Liver (tissue), 9 donors: ENCODE data around the gene SPON2. TPM values are rescaled to one million over a fixed set of nuclear protein-coding genes. Genes with fewer than 3 reads are reported as not detected.

Experiments
- DNase-seq: peaks from one replicate; pipeline ENCODE4 v3.0.0-alpha.2; 2017; ENCODE audit warnings: low spot score
- H3K27ac ChIP-seq, 2 donors: one replicate each; pipeline ENCODE4 v1.7.0; 2013; ENCODE audit warnings: inconsistent platforms in 2 of 2, low read length in 2 of 2, control low read depth in 1 of 2, low read depth in 1 of 2, mild to moderate bottlenecking in 1 of 2
- H3K27me3 ChIP-seq, 4 donors: one replicate each; pipeline versions ENCODE4 v1.6.1 to v1.7.0; 2013; ENCODE audit warnings: low read length in 3 of 4, inconsistent platforms in 1 of 4, mild to moderate bottlenecking in 1 of 4, moderate library complexity in 1 of 4; ENCODE audit not compliant: control insufficient read depth in 4 of 4, insufficient read depth in 4 of 4
- H3K36me3 ChIP-seq, 4 donors: one replicate each; pipeline versions ENCODE4 v1.6.1 to v1.7.0; 2013; ENCODE audit warnings: low read length in 3 of 4, mild to moderate bottlenecking in 3 of 4, low read depth in 1 of 4, moderate library complexity in 1 of 4; ENCODE audit not compliant: control insufficient read depth in 4 of 4, insufficient read depth in 3 of 4
- H3K4me1 ChIP-seq, 4 donors: one replicate each; pipeline versions ENCODE4 v1.6.1 to v1.7.0; 2013; ENCODE audit warnings: low read length in 3 of 4, mild to moderate bottlenecking in 3 of 4, moderate library complexity in 1 of 4; ENCODE audit not compliant: control insufficient read depth in 4 of 4, insufficient read depth in 4 of 4
- H3K4me3 ChIP-seq, 3 donors: one replicate each; pipeline versions ENCODE4 v1.6.1 to v1.7.0; 2013; ENCODE audit warnings: low read length in 3 of 3, control low read depth in 1 of 3, low read depth in 1 of 3, mild to moderate bottlenecking in 1 of 3
- H3K9ac ChIP-seq, 2 donors: one replicate each; pipeline ENCODE4 v1.7.0; 2013; ENCODE audit warnings: low read length in 2 of 2, mild to moderate bottlenecking in 2 of 2, moderate library complexity in 2 of 2, control low read depth in 1 of 2, low read depth in 1 of 2
- H3K9me3 ChIP-seq, 4 donors: one replicate each; pipeline versions ENCODE4 v1.6.1 to v1.7.0; 2013; ENCODE audit warnings: low read length in 3 of 4; ENCODE audit not compliant: control insufficient read depth in 4 of 4
- FOXA2 ChIP-seq: IDR thresholded peaks from 2 replicates; pipeline ENCODE4 v1.6.1; 2016; ENCODE audit warnings: antibody characterized with exemption
- GABPA ChIP-seq, 2 donors: IDR thresholded peaks in 1 of 2; conservative IDR thresholded peaks in 1 of 2; 2 replicates each; pipeline ENCODE4 v1.6.1; 2016; ENCODE audit warnings: antibody characterized with exemption in 2 of 2, mild to moderate bottlenecking in 1 of 2, moderate library complexity in 1 of 2
- HNF4A ChIP-seq, 2 donors: conservative IDR thresholded peaks; 2 replicates each; pipeline ENCODE4 v1.6.1; 2016; ENCODE audit warnings: antibody characterized with exemption in 2 of 2, mild to moderate bottlenecking in 2 of 2
- HNF4G ChIP-seq: IDR thresholded peaks from 2 replicates; pipeline ENCODE4 v1.6.1; 2016; ENCODE audit warnings: antibody characterized with exemption
- JUND ChIP-seq, 2 donors: IDR thresholded peaks; 2 replicates each; pipeline ENCODE4 v1.6.1; 2016; ENCODE audit warnings: antibody characterized with exemption in 2 of 2
- RAD21 ChIP-seq, 2 donors: IDR thresholded peaks; 2 replicates each; pipeline ENCODE4 v1.6.1; 2016; ENCODE audit warnings: antibody characterized with exemption in 2 of 2, mild to moderate bottlenecking in 2 of 2
- SP1 ChIP-seq: IDR thresholded peaks from 2 replicates; pipeline ENCODE4 v1.6.1; 2018; ENCODE audit warnings: antibody characterized with exemption, mild to moderate bottlenecking
- TAF1 ChIP-seq: conservative IDR thresholded peaks from 2 replicates; pipeline ENCODE4 v1.6.1; 2016; ENCODE audit warnings: antibody characterized with exemption, mild to moderate bottlenecking
- YY1 ChIP-seq: IDR thresholded peaks from 2 replicates; pipeline ENCODE4 v1.6.1; 2016; ENCODE audit warnings: antibody characterized with exemption, mild to moderate bottlenecking
- WGBS: extraction: QIAGEN DNeasy Blood & Tissue Kit; methylation state at CpG from one replicate; pipeline ENCODE4 v1.1.7; 2013; 5-methylcytosine and 5-hydroxymethylcytosine counted together
- polyA plus RNA-seq, 2 donors: library from polyadenylated mRNA; stranded (reverse) in 1 of 2; unstranded in 1 of 2; fragments of 200-250 nt in 1 of 2; fragments of >200 nt in 1 of 2; fragmentation: Nextera tagmentation in 1 of 2; extraction: Ambion mirVana in 1 of 2; gene quantifications; one replicate each; pipeline versions ENCODE4 v1.2.1 to v1.2.3, GENCODE V29; 2013 to 2015
- total RNA-seq, 2 donors: library from RNA; depleted of rRNA; stranded (reverse); fragments of >200 nt; gene quantifications; one replicate each; pipeline ENCODE4 v1.2.3, GENCODE V29; 2014
- TF ChIP-seq, protein P1 (sequence below): fragments of 150-350 bp; IDR thresholded peaks from 2 replicates; pipeline ENCODE4 v1.5.1; 2017; ENCODE audit warnings: improper control_type of control experiment, low read depth, low read length; ENCODE audit not compliant: missing input control
- TF ChIP-seq, protein P2 (sequence below): IDR thresholded peaks from 2 replicates; pipeline ENCODE4 v1.6.1; 2016; ENCODE audit warnings: antibody characterized with exemption
- TF ChIP-seq, protein P3 (sequence below): IDR thresholded peaks from 2 replicates; pipeline ENCODE4 v1.6.1; 2016; ENCODE audit warnings: antibody characterized with exemption
- TF ChIP-seq, protein P4 (sequence below): IDR thresholded peaks from 2 replicates; pipeline ENCODE4 v1.6.1; 2016; ENCODE audit warnings: antibody characterized with exemption, mild to moderate bottlenecking
- TF ChIP-seq, protein P5 (sequence below): IDR thresholded peaks from 2 replicates; pipeline ENCODE4 v1.6.1; 2016; ENCODE audit warnings: antibody characterized with exemption
- donor health status: healthy.
- donor health status: healthy.
- donor health status: healthy.
- donor health status: healthy.
- donor health status: healthy.

SPON2 gene
- total and polyA plus RNA-seq, 4 donors, result 35.7 to 80.3 (median 72.3) TPM

DNA sequence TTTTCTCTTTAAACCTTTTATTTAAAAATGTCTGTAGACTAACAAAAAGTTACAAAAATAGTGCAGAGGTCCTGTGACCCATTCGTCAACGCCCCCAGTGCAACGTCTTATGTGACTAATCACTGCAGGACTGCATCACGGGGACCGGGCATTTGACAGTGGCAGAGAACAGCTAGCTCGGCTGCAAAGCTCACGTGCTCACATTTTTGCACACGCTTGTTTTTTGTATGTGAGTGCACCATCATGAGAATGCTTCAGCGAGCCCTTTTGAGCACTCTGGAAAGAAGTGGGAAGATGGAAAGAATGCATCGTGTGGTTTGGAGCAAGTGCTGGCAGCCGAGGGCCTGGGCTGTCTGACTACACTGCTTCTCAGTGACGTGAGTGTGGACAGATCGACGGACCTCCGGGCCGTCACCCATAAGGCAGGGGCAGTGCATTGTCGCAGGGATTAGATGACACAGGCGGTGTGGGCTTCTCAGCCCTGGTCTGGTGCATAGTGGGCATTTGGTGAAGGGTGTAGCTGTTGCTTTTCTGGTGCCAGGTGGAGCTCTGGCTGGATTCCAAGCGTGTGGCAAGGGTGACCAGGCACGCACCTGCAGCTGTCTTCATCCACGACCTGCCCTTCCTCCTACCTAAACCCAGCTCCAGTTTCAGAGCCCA lies 17.7 kb downstream of the SPON2 start (continued):
- TF ChIP-seq, protein P1, sequence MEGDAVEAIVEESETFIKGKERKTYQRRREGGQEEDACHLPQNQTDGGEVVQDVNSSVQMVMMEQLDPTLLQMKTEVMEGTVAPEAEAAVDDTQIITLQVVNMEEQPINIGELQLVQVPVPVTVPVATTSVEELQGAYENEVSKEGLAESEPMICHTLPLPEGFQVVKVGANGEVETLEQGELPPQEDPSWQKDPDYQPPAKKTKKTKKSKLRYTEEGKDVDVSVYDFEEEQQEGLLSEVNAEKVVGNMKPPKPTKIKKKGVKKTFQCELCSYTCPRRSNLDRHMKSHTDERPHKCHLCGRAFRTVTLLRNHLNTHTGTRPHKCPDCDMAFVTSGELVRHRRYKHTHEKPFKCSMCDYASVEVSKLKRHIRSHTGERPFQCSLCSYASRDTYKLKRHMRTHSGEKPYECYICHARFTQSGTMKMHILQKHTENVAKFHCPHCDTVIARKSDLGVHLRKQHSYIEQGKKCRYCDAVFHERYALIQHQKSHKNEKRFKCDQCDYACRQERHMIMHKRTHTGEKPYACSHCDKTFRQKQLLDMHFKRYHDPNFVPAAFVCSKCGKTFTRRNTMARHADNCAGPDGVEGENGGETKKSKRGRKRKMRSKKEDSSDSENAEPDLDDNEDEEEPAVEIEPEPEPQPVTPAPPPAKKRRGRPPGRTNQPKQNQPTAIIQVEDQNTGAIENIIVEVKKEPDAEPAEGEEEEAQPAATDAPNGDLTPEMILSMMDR, result no peak

DNA sequence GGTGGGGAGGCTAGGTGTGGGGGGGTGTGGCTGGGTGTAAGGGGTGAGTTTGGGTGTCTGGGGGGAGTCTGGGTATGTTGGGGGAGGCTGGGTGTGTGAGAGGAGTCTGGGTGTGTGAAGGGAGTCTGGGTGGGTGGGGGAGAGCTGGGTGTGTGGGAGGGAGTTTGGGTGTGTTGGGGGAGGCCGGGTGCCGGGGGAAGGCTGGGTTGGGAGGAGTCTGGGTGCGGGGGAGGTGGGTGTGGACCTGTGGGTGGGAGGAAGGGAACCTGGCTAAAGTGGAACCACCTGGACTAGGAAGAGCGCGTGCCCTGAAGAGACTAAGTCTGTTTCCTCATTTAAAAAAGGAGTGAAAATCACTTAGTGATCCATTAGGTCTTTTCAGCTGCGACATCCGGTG lies 18.3 kb downstream of the SPON2 start:
- Histone ChIP-seq H3K4me1 (peaks cover 0 to 2% (median 0%) of the 10 kb centered on the region in 4 donors), H3K4me3 (no peak overlapping the region), H3K36me3 (no peaks in the 10 kb centered on the region), H3K9me3 (peaks cover 0 to 6% (median 4%) of the 10 kb centered on the region in 4 donors), H3K27me3 (no peaks in the 10 kb centered on the region), H3K27ac (no peak overlapping the region), H3K9ac (no peak overlapping the region)
- no peak for DNase-seq
- 78% methylated on average over 7 of the region's 7 CpGs for WGBS
- TF ChIP-seq JUND (IDR thresholded peaks at IDR 0.05) (no peak), GABPA (IDR thresholded peaks at IDR 0.05 in 1 of 2, conservative IDR thresholded peaks at IDR 0.05 in 1 of 2) (no peak), SP1 (no peak), RAD21 (IDR thresholded peaks at IDR 0.05) (no peak), YY1 (no peak), HNF4G (no peak), TAF1 (no peak), HNF4A (conservative IDR thresholded peaks at IDR 0.05) (no peak), FOXA2 (no peak)
- TF ChIP-seq, protein P2, sequence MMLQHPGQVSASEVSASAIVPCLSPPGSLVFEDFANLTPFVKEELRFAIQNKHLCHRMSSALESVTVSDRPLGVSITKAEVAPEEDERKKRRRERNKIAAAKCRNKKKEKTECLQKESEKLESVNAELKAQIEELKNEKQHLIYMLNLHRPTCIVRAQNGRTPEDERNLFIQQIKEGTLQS, result no peak
- TF ChIP-seq, protein P1, result no peak
- TF ChIP-seq, protein P3, sequence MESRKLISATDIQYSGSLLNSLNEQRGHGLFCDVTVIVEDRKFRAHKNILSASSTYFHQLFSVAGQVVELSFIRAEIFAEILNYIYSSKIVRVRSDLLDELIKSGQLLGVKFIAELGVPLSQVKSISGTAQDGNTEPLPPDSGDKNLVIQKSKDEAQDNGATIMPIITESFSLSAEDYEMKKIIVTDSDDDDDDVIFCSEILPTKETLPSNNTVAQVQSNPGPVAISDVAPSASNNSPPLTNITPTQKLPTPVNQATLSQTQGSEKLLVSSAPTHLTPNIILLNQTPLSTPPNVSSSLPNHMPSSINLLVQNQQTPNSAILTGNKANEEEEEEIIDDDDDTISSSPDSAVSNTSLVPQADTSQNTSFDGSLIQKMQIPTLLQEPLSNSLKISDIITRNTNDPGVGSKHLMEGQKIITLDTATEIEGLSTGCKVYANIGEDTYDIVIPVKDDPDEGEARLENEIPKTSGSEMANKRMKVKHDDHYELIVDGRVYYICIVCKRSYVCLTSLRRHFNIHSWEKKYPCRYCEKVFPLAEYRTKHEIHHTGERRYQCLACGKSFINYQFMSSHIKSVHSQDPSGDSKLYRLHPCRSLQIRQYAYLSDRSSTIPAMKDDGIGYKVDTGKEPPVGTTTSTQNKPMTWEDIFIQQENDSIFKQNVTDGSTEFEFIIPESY, result no peak
- TF ChIP-seq, protein P4, sequence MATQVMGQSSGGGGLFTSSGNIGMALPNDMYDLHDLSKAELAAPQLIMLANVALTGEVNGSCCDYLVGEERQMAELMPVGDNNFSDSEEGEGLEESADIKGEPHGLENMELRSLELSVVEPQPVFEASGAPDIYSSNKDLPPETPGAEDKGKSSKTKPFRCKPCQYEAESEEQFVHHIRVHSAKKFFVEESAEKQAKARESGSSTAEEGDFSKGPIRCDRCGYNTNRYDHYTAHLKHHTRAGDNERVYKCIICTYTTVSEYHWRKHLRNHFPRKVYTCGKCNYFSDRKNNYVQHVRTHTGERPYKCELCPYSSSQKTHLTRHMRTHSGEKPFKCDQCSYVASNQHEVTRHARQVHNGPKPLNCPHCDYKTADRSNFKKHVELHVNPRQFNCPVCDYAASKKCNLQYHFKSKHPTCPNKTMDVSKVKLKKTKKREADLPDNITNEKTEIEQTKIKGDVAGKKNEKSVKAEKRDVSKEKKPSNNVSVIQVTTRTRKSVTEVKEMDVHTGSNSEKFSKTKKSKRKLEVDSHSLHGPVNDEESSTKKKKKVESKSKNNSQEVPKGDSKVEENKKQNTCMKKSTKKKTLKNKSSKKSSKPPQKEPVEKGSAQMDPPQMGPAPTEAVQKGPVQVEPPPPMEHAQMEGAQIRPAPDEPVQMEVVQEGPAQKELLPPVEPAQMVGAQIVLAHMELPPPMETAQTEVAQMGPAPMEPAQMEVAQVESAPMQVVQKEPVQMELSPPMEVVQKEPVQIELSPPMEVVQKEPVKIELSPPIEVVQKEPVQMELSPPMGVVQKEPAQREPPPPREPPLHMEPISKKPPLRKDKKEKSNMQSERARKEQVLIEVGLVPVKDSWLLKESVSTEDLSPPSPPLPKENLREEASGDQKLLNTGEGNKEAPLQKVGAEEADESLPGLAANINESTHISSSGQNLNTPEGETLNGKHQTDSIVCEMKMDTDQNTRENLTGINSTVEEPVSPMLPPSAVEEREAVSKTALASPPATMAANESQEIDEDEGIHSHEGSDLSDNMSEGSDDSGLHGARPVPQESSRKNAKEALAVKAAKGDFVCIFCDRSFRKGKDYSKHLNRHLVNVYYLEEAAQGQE, result no peak
- TF ChIP-seq, protein P5, sequence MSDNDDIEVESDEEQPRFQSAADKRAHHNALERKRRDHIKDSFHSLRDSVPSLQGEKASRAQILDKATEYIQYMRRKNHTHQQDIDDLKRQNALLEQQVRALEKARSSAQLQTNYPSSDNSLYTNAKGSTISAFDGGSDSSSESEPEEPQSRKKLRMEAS, result no peak
